ENCODE data around the gene LMLN.

LMLN gene

DNA sequence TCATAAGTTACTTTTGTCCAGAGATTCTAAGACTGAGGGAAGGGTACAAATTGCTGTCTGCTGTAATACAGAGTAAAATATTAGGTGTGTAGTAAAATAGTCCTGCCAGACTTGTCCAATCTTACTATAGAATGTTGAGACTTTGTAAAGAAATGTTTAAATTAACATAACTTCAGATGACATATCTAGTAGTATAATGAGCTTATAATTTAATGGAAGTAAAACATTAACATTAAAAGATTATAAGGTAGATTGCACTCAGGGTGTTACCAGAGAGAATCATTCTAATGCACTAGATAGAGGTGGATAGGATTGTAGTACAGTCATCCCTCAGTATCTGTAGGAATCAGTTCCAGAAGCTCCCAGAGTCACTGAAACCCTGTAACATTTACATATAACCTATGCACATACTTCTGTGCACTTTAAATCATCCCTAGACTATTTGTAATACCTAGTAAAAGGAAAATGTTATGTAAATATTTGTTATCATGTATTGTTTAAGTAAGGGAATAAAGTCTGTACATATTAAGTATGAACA is 130.8 kb downstream of the LMLN start:
- Histone ChIP-seq H3K4me1 (ENCODE audit: insufficient read depth, low read length) (no peaks in the 10 kb centered on the region), H3K27ac (ENCODE audit: low read depth, low read length) (no peak overlapping the region), H3K9me3 (ENCODE audit: low read length) (no peaks in the 10 kb centered on the region), H3K4me3 (ENCODE audit: low read depth in 1 of 2, low read length in 2 of 2) (no peak overlapping the region), H3K9ac (ENCODE audit: low read length) (no peak overlapping the region), H3K36me3 (ENCODE audit: insufficient read depth, low read length) (no peaks in the 10 kb centered on the region), H3K27me3 (ENCODE audit: control insufficient read depth in 1 of 2, insufficient read depth in 2 of 2, low read length in 2 of 2) (peaks cover 10 to 16% of the 10 kb centered on the region in 2 donors)

DNA sequence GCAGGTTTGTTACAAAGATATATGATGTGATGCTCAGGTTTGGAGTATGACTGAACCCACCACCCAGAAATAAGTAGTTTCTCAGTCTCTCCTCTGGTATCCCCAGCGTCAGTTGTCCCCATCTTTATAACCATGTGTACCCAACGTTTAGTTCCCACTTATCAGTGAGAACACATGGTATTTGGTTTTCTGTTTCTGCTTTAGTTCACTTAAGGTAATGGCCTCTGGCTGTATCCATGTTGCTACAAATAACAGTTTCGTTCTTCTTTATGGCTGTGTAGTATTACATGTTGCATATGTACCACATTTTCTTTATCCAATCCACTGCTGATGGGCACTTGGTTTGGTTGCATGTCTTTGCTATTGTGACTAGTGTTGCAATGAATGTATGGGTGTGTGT is 132.3 kb downstream of the LMLN start:
- no peak overlapping the region for H3K9ac ChIP-seq (ENCODE audit: low read length)
- no peak overlapping the region for H3K27ac ChIP-seq (ENCODE audit: low read depth, low read length)
- no peaks in the 10 kb centered on the region for H3K36me3 ChIP-seq (ENCODE audit: insufficient read depth, low read length)
- no peaks in the 10 kb centered on the region for H3K9me3 ChIP-seq (ENCODE audit: low read length)
- H3K4me1 ChIP-seq (ENCODE audit: insufficient read depth, low read length) = no peaks in the 10 kb centered on the region
- H3K4me3 ChIP-seq (ENCODE audit: low read depth in 1 of 2, low read length in 2 of 2) = no peak overlapping the region
- peaks cover 8 to 10% of the 10 kb centered on the region in 2 donors for H3K27me3 ChIP-seq (ENCODE audit: control insufficient read depth in 1 of 2, insufficient read depth in 2 of 2, low read length in 2 of 2)

DNA sequence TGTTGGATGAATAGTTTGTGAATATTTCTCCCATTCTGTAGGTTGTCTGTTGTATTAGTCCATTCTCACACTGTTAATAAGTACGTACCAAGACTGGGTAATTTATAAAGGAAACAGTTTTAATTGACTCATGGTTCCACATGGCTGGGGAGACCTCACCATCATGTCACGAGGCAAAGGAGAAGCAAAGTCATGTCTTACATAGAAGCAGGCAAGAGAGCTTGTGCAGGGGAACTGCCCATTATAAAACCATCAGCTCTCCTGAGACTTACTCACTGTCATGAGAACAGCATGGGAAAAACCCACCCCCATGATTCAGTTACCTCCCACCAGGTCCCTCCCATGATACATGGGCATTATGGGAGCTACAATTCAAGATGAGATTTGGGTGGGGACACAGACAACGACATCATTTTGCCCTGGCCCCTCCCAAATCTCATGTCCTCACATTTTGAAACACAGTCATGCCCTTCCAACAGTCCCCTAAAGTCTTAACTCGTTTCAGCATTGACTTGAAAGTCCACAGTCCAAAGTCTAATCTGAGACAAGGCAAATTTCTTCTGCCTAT is 133.2 kb downstream of the LMLN start:
- no peak overlapping the region for H3K9ac ChIP-seq (ENCODE audit: low read length)
- H3K36me3 ChIP-seq (ENCODE audit: insufficient read depth, low read length) = no peaks in the 10 kb centered on the region
- H3K27ac ChIP-seq (ENCODE audit: low read depth, low read length) = no peak overlapping the region
- no peaks in the 10 kb centered on the region for H3K9me3 ChIP-seq (ENCODE audit: low read length)
- peaks cover 4 to 6% of the 10 kb centered on the region in 2 donors for H3K27me3 ChIP-seq (ENCODE audit: control insufficient read depth in 1 of 2, insufficient read depth in 2 of 2, low read length in 2 of 2)
- no peaks in the 10 kb centered on the region for H3K4me1 ChIP-seq (ENCODE audit: insufficient read depth, low read length)
- no peak overlapping the region for H3K4me3 ChIP-seq (ENCODE audit: low read depth in 1 of 2, low read length in 2 of 2)
